Bronchial epithelial cell (primary cell): ENCODE results near the gene P2RX4. TPM values are rescaled to one million over a fixed set of nuclear protein-coding genes. Genes with fewer than 3 reads are reported as not detected.

ENCODE experiments used
- DNase-seq: peaks from one replicate; pipeline ENCODE4 v3.0.0-alpha.2; 2010; ENCODE audit warnings: low read depth
- FAIRE-seq: peaks from 2 replicates; lab custom pipeline; 2011; peaks lifted over from hg19 to GRCh38; lab: Jason Lieb, UNC
- H3K27me3 ChIP-seq: 2 replicates; pipeline ENCODE4 v1.5.1; 2011; ENCODE audit warnings: low read length; ENCODE audit not compliant: control insufficient read depth, insufficient read depth
- H3K36me3 ChIP-seq: 2 replicates; pipeline ENCODE4 v1.5.1; 2011; ENCODE audit warnings: low read length; ENCODE audit not compliant: control insufficient read depth, insufficient read depth
- H3K4me3 ChIP-seq: 2 replicates; pipeline ENCODE4 v1.5.1; 2011; ENCODE audit warnings: mild to moderate bottlenecking, low read depth, low read length, control low read depth
- total RNA-seq: library from RNA; depleted of rRNA; stranded (reverse); fragments of >200 nt; gene quantifications from 2 replicates; pipeline ENCODE4 v1.2.1, GENCODE V29; 2014
- TF ChIP-seq, protein P1 (sequence below): IDR thresholded peaks from 2 replicates; pipeline ENCODE4 v1.5.1; 2011; ENCODE audit warnings: mild to moderate bottlenecking, moderate library complexity, low read length, control low read depth, inconsistent platforms; ENCODE audit not compliant: insufficient read depth, severe bottlenecking

Gene P2RX4
- total RNA-seq, 1 donor from 2014 or later: 13.4 TPM

DNA sequence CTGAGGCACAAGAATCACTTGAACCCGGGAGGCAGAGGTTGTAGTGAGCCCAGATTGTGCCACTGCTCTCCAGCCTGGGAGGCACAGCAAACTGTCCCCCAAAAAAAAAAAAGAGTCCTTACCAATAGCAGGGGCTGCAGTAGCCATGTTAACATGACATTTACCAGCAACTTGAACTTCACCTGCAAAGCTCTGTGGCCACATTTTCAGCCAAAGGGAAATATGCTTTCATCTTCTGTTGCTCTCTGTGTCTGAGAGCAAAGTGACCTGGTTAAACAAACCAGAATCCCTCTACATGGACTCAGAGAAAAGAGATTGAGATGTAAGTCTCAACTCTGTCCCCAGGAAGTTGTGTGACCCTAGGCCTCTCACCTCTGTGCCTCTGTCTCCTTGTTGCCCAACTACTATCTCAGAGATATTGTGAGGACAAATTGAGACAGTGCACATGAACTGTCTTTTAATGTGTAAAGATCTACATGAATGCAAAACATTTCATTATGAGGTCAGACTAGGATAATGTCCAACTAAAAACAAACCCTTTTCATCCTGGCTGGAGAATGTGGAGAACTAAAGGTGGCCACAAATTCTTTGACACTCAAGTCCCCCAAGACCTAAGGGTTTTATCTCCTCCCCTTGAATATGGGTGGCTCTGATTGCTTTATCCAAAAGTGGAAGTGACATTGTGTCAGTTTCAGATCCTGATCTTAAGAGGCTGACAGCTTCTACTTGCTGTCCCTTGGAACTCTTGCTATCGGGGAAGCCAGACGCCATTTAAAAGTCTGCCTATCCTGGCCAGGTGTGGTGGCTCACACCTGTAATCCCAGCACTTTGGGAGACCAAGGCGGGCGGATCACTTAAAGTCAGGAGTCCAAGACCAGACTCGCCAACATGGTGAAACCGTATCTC lies 24.7 kb upstream of the P2RX4 start:
- TF ChIP-seq, protein P1, sequence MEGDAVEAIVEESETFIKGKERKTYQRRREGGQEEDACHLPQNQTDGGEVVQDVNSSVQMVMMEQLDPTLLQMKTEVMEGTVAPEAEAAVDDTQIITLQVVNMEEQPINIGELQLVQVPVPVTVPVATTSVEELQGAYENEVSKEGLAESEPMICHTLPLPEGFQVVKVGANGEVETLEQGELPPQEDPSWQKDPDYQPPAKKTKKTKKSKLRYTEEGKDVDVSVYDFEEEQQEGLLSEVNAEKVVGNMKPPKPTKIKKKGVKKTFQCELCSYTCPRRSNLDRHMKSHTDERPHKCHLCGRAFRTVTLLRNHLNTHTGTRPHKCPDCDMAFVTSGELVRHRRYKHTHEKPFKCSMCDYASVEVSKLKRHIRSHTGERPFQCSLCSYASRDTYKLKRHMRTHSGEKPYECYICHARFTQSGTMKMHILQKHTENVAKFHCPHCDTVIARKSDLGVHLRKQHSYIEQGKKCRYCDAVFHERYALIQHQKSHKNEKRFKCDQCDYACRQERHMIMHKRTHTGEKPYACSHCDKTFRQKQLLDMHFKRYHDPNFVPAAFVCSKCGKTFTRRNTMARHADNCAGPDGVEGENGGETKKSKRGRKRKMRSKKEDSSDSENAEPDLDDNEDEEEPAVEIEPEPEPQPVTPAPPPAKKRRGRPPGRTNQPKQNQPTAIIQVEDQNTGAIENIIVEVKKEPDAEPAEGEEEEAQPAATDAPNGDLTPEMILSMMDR: no peak
- FAIRE-seq (no peak), DNase-seq (no peak)
- Histone ChIP-seq H3K4me3 (no peak overlapping the region), H3K36me3 (no peaks in the 10 kb centered on the region), H3K27me3 (no peaks in the 10 kb centered on the region)

DNA sequence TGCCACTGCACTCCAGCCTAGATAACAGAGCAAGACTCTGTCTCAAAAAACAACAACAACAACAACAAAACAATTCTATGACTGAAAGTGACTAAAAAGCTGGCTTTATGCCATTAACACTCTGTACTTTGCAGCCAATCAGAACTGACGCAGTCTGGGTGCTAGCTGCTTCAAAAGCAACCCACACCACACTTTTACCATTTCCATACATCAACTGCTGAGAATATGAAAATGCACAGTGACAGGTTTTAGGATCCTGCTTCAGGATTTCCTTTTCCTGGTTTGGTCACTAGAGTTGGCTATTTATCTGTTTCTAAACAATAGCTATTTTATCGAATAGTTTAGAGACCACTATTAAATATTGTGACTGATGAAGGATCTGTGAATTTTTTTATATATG lies 23.1 kb upstream of the P2RX4 start:
- no peak for DNase-seq
- no peak for FAIRE-seq
- Histone ChIP-seq H3K4me3 (no peak overlapping the region), H3K27me3 (no peaks in the 10 kb centered on the region), H3K36me3 (no peaks in the 10 kb centered on the region)
- TF ChIP-seq, protein P1: no peak

DNA sequence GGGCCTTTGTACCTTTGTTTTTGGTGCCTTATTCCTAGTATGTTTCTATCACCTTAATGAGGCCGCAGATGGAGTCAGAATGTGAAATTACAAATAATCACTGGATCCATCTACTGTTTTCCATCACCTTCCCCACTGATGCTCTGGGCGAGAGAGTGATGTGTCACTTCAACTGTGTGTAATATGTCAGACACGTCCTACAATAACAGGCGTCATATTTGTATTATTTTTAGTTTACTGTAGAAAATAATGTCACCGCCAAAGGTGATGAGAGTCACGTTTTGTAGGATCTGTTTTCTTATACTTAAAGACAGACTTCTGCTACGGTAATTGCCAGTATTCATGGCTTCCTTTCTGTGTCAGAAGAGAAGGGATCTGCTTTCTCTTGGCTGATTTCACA lies 22.4 kb upstream of the P2RX4 start:
- Histone ChIP-seq H3K4me3 (no peak overlapping the region), H3K27me3 (no peaks in the 10 kb centered on the region), H3K36me3 (no peaks in the 10 kb centered on the region)
- TF ChIP-seq, protein P1: no peak
- DNase-seq: no peak
- FAIRE-seq: no peak

DNA sequence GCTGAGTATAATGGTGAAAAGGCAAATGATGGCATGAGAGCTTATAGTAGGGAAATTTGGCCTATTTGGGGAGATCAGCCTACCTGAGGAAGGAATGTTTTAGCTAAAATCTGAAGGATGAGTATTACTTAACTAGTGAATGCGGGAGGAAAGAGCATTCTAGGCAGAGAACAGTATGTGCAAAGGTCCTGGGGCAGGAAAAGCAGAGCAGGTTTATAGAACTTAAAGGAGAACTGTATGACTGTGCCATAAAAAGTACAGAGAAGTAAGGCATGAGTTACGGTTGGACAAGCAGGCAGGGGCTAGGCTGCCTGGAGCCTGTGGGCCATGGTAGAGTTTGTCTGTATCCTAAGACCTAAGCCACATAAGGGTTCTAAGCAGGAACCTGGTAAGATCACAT lies 21.7 kb upstream of the P2RX4 start:
- H3K4me3 ChIP-seq: no peak overlapping the region
- TF ChIP-seq, protein P1: no peak
- no peaks in the 10 kb centered on the region for H3K36me3 ChIP-seq
- DNase-seq (no peak), FAIRE-seq (no peak)
- H3K27me3 ChIP-seq: no peaks in the 10 kb centered on the region

DNA sequence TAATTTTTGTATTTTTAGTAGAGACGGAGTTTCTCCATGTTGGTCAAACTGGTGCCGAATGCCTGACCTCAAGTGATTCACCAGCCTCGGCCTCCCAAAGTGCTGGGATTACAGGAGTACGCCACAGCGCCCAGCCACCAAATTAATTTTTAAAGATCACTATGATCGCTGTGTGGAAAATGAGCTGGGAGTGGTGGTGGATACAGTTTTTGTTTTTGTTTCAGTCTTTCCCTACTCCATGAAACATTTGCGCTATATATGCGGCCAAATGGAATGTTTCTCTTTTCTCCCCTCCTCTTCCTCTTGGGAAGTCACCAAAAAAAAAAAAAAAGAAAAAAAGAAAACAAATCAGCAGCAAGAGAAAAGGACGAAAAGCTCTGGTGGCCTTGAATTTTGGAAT lies 20.8 kb upstream of the P2RX4 start:
- DNase-seq (no peak), FAIRE-seq (no peak)
- Histone ChIP-seq H3K4me3 (no peak overlapping the region), H3K27me3 (no peaks in the 10 kb centered on the region), H3K36me3 (no peaks in the 10 kb centered on the region)
- TF ChIP-seq, protein P1: no peak
